Stimulated activated CD8-positive, alpha-beta memory T cell treated with anti-CD3 and anti-CD28 coated beads, Interleukin-4, amount 100 ng/mL, for 4 hours (primary cell): ENCODE results near the gene MFSD1.

ENCODE experiments used
- DNase-seq, 2 donors: peaks; one replicate each; pipeline ENCODE4 v3.0.0-alpha.2; 2020; ENCODE audit warnings: low read depth in 2 of 2, low spot score in 1 of 2

The MFSD1 gene

GRCh38 chr3:158875700-158876099 lies 73.8 kb downstream of the MFSD1 start:
- no peak for DNase-seq
